ENCODE measurements around the gene CEP104. TPM values are rescaled to one million over a fixed set of nuclear protein-coding genes. Genes with fewer than 3 reads are reported as not detected.

Gene CEP104
- polyA plus RNA-seq, 1 of the 3 experiments (the other 2 are of a cell fraction) = 19.2 TPM

DNA sequence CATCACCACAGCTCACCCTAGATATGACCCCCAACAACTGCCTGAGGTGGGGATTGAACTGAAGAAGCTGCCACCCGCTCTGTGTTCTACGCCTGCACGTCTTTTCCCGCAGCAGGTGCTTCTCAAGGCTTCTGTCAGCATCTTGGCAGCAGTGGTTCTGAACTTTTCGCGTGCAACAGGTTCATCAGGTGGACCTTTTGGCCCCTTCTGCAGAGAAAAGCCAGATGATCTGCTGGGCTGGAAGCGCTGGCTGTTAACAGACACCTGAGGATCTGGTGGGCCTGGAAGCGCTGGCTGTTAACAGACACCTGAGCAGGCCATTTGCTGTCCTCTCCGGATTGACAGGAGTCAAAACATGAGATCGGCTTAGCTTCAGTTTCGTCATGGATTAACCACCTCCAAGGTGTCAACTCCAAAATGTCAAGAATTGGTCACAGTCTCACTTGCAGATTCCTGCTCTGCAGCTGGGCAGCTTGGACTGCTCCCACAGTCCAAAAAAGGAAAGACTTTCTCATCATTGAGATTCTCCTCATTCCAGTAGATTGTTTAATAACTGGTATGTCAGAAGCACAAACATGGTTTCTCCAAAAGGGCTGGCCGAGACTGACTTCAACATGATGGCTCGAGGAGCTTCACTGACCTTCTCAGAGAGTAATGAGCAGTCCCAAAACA is 38.4 kb upstream of the CEP104 start:
- Histone ChIP-seq H3F3A (replicated peaks; ENCODE audit: insufficient read depth) (no peaks in the 10 kb centered on the region), H4K20me1 (ENCODE audit: insufficient read depth) (0 out of 2 replicates have a peak, but pooled peaks cover 9% of the 10 kb centered on the region)
- POLR2A ChIA-PET = no interaction called here

More for the DNA sequence above, 38.4 kb upstream of the CEP104 start:
- no peaks in the 10 kb centered on the region for H3K9me2 ChIP-seq
- H3K79me2 ChIP-seq (ENCODE audit: insufficient read depth) = peaks cover 73% of the 10 kb centered on the region
- H3K9ac ChIP-seq = no peak overlapping the region
- H3K36me3 ChIP-seq (replicated peaks in 1 of 2; ENCODE audit: control insufficient read depth in 1 of 2, insufficient read depth in 2 of 2, low read length in 1 of 2) = peaks cover 12 to 19% of the 10 kb centered on the region in 2 experiments
- H3K4me3 ChIP-seq (ENCODE audit: low read depth in 2 of 2, low read length in 1 of 2) = no peak overlapping the region
- TF ChIP-seq YY1 (IDR thresholded peaks at IDR 0.05; ENCODE audit: low read depth) (no peak), SIN3A (IDR thresholded peaks at IDR 0.05; ENCODE audit: borderline replicate concordance, low read depth, low read length) (no peak), EP300 (IDR thresholded peaks at IDR 0.05; ENCODE audit: borderline replicate concordance in 1 of 2, low read depth in 1 of 2, low read length in 1 of 2) (no peak), CHD2 (IDR thresholded peaks at IDR 0.05; ENCODE audit: low read length, partially characterized antibody) (no peak), RCOR1 (IDR thresholded peaks at IDR 0.05; ENCODE audit: low read length) (no peak), TEAD4 (IDR thresholded peaks at IDR 0.05; ENCODE audit: borderline replicate concordance, insufficient read depth) (no peak), EZH2phosphoT487 (IDR thresholded peaks at IDR 0.05; ENCODE audit: borderline replicate concordance, low read depth) (no peak), TAF1 (IDR thresholded peaks at IDR 0.05; ENCODE audit: borderline replicate concordance, low read depth, low read length) (no peak), FOSL2 (IDR thresholded peaks at IDR 0.05; ENCODE audit: borderline replicate concordance, low read depth) (no peak), TCF12 (IDR thresholded peaks at IDR 0.05) (no peak), ELF1 (IDR thresholded peaks at IDR 0.05) (no peak), POLR2AphosphoS5 (IDR thresholded peaks at IDR 0.05; ENCODE audit: low read depth, low read length) (no peak)
- TF ChIP-seq, protein P1, sequence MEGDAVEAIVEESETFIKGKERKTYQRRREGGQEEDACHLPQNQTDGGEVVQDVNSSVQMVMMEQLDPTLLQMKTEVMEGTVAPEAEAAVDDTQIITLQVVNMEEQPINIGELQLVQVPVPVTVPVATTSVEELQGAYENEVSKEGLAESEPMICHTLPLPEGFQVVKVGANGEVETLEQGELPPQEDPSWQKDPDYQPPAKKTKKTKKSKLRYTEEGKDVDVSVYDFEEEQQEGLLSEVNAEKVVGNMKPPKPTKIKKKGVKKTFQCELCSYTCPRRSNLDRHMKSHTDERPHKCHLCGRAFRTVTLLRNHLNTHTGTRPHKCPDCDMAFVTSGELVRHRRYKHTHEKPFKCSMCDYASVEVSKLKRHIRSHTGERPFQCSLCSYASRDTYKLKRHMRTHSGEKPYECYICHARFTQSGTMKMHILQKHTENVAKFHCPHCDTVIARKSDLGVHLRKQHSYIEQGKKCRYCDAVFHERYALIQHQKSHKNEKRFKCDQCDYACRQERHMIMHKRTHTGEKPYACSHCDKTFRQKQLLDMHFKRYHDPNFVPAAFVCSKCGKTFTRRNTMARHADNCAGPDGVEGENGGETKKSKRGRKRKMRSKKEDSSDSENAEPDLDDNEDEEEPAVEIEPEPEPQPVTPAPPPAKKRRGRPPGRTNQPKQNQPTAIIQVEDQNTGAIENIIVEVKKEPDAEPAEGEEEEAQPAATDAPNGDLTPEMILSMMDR (IDR thresholded peaks at IDR 0.05) = no peak
- TF ChIP-seq, protein P2, sequence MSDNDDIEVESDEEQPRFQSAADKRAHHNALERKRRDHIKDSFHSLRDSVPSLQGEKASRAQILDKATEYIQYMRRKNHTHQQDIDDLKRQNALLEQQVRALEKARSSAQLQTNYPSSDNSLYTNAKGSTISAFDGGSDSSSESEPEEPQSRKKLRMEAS (IDR thresholded peaks at IDR 0.05; ENCODE audit: low read depth) = no peak
- TF ChIP-seq, protein P3, sequence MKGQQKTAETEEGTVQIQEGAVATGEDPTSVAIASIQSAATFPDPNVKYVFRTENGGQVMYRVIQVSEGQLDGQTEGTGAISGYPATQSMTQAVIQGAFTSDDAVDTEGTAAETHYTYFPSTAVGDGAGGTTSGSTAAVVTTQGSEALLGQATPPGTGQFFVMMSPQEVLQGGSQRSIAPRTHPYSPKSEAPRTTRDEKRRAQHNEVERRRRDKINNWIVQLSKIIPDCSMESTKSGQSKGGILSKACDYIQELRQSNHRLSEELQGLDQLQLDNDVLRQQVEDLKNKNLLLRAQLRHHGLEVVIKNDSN (IDR thresholded peaks at IDR 0.05; ENCODE audit: borderline replicate concordance, low read depth) = no peak
- TF ChIP-seq, protein P4, sequence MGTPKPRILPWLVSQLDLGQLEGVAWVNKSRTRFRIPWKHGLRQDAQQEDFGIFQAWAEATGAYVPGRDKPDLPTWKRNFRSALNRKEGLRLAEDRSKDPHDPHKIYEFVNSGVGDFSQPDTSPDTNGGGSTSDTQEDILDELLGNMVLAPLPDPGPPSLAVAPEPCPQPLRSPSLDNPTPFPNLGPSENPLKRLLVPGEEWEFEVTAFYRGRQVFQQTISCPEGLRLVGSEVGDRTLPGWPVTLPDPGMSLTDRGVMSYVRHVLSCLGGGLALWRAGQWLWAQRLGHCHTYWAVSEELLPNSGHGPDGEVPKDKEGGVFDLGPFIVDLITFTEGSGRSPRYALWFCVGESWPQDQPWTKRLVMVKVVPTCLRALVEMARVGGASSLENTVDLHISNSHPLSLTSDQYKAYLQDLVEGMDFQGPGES (IDR thresholded peaks at IDR 0.05; ENCODE audit: low read depth, low read length) = no peak
- WGBS (ENCODE audit: low lambda C conversion rate) = 94% methylated on average over 13 of the region's 13 CpGs
- no peak overlapping the region for H3K27ac ChIP-seq (ENCODE audit: low read depth in 2 of 2, low read length in 1 of 2)
- no peaks in the 10 kb centered on the region for H3K9me3 ChIP-seq
- DNase-seq = no peak
- no peak overlapping the region for H2AFZ ChIP-seq (ENCODE audit: low read depth)
- H3K4me2 ChIP-seq = no peak overlapping the region
- no peaks in the 10 kb centered on the region for H3K27me3 ChIP-seq (ENCODE audit: insufficient read depth)
- H3K4me1 ChIP-seq (ENCODE audit: control insufficient read depth in 1 of 2, insufficient read depth in 2 of 2, low read depth in 1 of 2, low read length in 1 of 2) = peaks cover 0 to 4% of the 10 kb centered on the region in 2 experiments; a peak in 1 of 4 replicates
- CTCF ChIA-PET = interaction anchor here (0.9 kb wide), 1 partner anchor 10 kb away, joined by 5 read pairs; no protein-coding TSS in a partner anchor

Measured in SK-N-SH (cell line).